GM18499 (cell line): ENCODE data around the gene KIAA1671.

Experiments
- ATAC-seq: cut with Tn5 transposase; IDR thresholded peaks from one replicate; pipeline ENCODE4 v1.9.1; 2021; ENCODE audit warnings: moderate number of reproducible peaks; ENCODE audit not compliant: insufficient read depth, unreplicated experiment

KIAA1671 gene

DNA sequence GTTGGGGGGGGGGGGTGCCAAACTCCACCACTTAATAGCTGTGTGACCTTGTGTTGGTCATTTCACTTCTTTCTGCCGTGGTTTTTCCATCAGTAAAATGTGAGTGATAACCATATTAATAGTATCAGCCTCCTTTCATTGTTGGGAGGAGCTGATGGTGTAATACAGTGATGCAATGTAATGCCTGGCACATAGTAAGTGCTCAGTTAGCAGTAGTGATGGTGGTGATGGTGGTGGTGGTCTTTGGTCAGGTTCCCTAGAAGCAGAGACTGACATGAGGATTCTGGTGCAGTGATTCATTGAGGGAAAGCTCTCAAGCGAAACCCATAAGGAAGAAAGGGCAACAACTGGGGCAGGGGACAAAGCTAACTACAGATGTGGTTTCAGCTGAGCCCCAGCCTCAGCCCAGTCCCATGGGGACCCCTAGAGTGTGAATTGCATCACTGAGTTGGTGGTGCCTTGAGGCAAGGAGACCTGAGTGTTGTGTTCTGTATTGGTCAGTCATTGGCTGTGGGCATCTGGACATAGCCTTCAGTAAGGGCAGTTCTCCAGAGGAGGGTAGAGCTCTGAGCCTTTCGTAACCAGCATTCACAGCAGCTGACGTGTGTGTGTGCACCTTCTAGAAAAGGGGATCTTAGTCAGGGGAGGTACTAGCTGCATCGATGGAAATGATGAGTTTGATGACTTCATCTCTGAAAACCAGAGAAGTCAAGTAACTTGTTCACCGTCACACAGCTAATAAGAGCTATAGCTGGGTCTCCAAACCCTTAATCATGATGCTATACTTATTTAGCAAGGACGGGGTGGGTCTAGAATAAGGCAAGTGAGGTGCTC, 153.5 kb downstream of the KIAA1671 start:
- no peak for ATAC-seq

DNA sequence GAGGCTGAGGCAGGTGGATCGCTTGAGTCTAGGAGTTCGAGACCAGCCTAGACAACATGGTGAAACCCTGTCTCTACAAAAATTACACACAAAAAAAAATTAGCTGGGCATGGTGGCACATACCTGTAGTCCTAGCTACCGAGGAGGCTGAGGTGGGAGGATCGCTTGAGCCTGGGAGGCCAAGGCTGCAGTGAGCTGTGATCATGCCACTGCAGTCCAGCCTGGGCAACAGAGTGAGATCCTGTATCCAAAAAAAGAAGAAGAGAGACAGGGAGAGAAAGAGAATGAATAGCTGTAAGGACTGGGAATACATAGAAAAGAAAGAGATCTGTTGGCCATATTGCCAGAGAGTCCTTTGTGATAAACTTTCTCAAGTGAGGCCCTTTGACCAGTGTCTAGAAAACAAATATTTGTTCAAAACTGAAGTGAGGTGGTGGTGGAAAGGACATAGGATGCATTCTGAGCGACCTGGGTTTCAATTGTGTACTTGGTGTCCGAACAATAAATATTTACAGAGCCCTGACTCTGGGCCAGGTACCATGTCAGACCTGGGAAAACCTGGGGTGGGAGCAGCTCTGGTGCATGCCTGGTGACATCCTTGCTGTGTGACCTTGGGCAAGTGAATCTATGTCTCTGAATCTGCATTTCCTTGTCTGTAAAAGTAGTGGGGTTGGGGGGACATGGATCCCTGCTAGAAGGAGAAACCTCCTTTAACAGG, 157.5 kb downstream of the KIAA1671 start:
- ATAC-seq = no peak

GRCh38 chr22:25110596-25110845, 158.0 kb downstream of the KIAA1671 start:
- ATAC-seq = no peak

- no peak for ATAC-seq
Observed at GRCh38 chr22:25110846-25111578, 158.5 kb downstream of the KIAA1671 start.

GRCh38 chr22:25111579-25112517, 159.3 kb downstream of the KIAA1671 start:
- no peak for ATAC-seq

DNA sequence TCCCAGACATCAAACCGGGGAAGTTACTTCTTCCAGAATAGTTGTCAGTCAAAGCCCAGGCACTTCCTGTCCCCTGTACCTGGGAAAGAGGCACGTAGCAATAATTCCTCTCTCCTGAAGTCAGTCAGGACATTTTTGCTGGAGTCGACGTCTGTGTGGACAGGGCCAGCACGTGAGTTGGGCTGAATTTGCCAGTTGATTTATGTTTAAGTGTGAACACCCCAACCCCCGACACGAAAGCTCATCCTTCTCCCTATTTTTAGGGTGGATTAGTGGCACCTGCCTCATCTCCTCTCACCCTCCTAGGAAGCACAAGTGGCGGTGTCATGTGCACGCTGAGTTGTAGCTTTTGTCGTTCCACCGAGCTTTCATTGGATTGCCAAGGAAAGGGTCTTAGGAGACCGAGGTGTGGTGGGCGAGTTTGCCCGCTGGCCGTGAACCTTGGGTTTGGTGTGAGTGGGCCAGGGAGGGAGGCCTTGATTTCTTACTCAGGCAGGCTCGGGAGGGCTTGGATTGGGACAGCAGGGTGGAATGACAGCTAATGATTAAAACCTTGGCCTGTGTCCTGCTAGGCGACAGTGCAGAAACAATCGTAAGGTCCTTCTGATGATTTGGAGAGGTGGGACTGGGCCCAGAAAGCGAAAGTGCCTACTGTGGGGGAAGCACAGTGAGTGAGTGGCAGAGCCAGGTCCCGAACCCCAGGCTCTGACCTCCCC, 160.2 kb downstream of the KIAA1671 start:
- ATAC-seq = no peak

DNA sequence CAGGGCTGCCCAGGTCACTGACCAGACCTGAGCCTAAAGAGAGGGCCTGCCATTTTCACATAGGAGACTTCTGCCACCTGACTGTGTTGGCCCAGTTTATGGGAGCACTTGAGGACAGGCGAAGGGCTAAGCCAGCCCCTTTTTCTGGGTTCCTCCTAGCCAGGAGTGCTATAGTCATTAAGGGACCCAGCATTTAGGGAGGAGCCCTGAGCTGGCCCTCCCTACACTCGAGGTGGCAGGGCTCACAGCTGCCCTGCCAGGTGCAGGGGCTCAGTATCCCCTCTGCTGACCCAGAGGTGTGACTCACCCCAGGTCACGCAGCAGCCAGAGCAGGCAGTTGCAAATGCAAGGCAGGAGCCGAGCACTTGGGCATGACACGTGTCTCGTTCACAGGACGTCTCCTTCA, 160.8 kb downstream of the KIAA1671 start:
- no peak for ATAC-seq

GRCh38 chr22:25114369-25115362, 162.2 kb downstream of the KIAA1671 start:
- no peak for ATAC-seq

DNA sequence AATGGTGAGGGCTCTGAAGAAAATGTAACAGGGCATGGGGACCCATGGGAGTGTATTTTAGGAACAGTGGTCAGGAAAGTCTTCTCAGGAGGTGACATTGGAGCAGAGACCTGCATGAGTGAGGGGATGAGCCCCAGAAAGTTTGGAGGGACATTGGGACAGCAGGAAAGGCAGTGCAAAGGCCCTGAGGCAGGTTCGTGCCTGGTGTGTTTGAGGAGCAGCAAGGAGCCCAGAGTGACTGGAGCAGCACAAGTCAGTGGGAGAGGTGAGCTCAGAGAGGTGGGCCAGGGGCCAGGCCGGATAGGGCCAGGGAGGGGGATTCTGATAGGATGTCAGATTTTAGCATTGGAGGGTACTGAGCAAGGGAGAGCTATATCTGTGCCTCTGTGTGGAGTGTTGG, 167.1 kb downstream of the KIAA1671 start:
- no peak for ATAC-seq

DNA sequence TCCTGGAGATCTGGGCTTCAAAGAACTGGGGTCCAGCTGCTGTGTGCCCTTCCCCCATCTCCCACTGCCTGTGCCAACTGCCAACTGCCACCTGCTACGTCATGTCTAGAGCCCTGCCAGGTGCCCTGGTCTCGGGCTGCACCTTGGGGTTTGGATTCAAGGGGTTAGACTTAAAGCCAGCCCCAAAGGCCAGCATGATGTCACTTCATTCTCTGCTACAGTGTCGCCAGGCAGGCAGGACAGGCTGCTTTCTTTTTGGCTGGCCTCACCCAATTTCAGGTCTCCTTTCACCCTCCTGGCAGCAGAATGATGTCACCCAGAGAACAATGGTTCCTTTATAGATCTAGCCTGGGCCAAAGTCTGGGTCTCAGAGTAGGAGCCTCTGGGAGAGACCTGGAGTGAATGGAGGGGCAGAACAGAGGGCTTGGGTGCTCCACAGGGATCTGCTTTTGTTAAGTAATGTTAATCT, 167.6 kb downstream of the KIAA1671 start:
- ATAC-seq = no peak

- no peak for ATAC-seq
Observed at GRCh38 chr22:25120761-25121212, 168.3 kb downstream of the KIAA1671 start.

GRCh38 chr22:25122136-25122764, 169.7 kb downstream of the KIAA1671 start:
- ATAC-seq = no peak

DNA sequence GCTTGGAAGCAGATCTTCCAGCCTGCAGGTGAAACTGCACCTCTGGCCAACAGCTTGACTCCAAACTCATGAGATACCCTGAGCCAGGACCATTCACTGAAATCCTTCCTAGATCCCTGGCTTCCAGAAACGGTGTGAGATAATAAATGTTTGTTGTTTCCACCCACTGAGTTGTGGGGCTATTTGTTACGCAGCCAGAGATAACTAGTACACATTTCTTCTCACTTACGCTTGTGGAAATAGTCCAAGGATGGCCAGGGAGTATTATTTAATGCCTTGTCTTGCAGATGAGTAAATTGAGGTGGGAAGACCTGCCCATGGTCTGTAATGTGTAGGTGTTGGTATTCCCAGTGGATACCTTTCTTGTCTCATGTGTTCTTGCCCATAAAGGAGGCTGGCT, 171.2 kb downstream of the KIAA1671 start:
- ATAC-seq = no peak

DNA sequence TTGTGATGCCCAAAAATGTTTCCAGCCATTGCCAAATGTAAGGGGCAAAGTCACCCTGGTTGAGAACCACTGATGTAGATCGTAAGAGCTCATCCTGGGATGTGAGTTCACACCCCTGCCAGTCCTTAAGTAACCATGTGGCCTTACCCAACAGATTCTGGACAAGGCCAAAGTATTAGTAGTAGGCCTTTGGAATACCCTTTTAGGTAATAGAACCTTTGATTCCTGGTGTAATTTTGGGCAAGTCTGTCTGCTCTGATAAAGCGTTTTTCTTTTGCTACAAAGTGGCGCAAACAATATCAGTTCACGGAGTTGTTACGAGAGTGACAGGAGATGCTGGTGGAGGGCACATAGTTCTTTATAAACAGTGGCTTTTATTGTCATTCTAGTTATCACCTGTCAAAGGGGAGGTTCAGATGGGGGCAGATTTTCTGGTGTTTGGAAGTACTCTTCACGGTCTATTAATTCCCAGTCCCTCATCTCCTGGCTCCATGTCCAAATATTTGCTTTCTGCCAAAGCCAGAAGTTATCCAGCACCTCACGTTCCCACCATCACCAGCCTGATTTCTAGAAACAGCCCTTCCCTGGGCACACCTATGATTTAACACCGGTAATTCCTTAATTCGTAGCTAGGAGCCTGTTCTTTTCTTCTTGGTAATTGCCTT, 173.3 kb downstream of the KIAA1671 start:
- no peak for ATAC-seq

- ATAC-seq = no peak
Observed at GRCh38 chr22:25126510-25126909, 174.0 kb downstream of the KIAA1671 start.

- ATAC-seq = no peak
Observed at GRCh38 chr22:25127318-25127717, 174.8 kb downstream of the KIAA1671 start.

- ATAC-seq = no peak
Observed at GRCh38 chr22:25130462-25130861, 177.9 kb downstream of the KIAA1671 start.
